A673 (cell line): Measurements from ENCODE around the gene MYO7B. TPM values are rescaled to one million over a fixed set of nuclear protein-coding genes. Genes with fewer than 3 reads are reported as not detected.

Source experiments
- BruUV-seq: library from RNA; stranded (reverse); fragments of 400-500 nt; replicated peaks from 2 replicates; lab custom pipeline; 2021; lab: Mats Ljungman, UMichigan
- CTCF ChIA-PET: fragments of 300-600 bp; sonication (Branson Sonifier 250); formaldehyde crosslinking; loops from one replicate; lab custom pipeline; 2022; ENCODE audit warnings: antibody characterized with exemption; lab: Charles Lee
- POLR2A ChIA-PET: fragments of 300-600 bp; sonication (Branson Sonifier 250); formaldehyde crosslinking; loops from one replicate; lab custom pipeline; 2022; ENCODE audit warnings: antibody characterized with exemption; ENCODE audit not compliant: low non-redundant PET; lab: Charles Lee
- DNase-seq: peaks from one replicate; pipeline ENCODE4 v3.0.0-alpha.2; 2015; ENCODE audit warnings: low spot score
- H3K27ac ChIP-seq: fragments of 200-600 bp; sonication (generic); 2 replicates; pipeline ENCODE4 v1.5.1; 2016; ENCODE audit warnings: mixed run types, low read depth, mild to moderate bottlenecking, mixed read lengths, antibody characterized with exemption, low read length; ENCODE audit not compliant: poor library complexity, severe bottlenecking
- H3K27me3 ChIP-seq: fragments of 200-600 bp; sonication (generic); replicated peaks from 2 replicates; pipeline ENCODE4 v1.6.1; 2017; ENCODE audit warnings: mixed run types, low read depth, mild to moderate bottlenecking, mixed read lengths, antibody characterized with exemption, low read length; ENCODE audit not compliant: insufficient read depth, poor library complexity
- H3K36me3 ChIP-seq: fragments of 200-600 bp; sonication (generic); 2 replicates; pipeline ENCODE4 v1.6.1; 2016; ENCODE audit warnings: mixed run types, mild to moderate bottlenecking, mixed read lengths, antibody characterized with exemption, low read length; ENCODE audit not compliant: insufficient read depth, poor library complexity, severe bottlenecking
- H3K4me1 ChIP-seq: fragments of 200-600 bp; sonication (generic); 2 replicates; pipeline ENCODE4 v1.6.1; 2017; ENCODE audit warnings: mixed run types, mild to moderate bottlenecking, mixed read lengths, antibody characterized with exemption, low read length; ENCODE audit not compliant: insufficient read depth, poor library complexity, severe bottlenecking
- H3K4me3 ChIP-seq: fragments of 200-600 bp; sonication (generic); 2 replicates; pipeline ENCODE4 v1.5.1; 2016; ENCODE audit warnings: low read depth, mixed run types, mild to moderate bottlenecking, mixed read lengths, low read length; ENCODE audit not compliant: poor library complexity, severe bottlenecking
- H3K9me3 ChIP-seq: fragments of 200-600 bp; sonication (generic); 2 replicates; pipeline ENCODE4 v1.6.1; 2016; ENCODE audit warnings: mixed run types, low read depth, mild to moderate bottlenecking, mixed read lengths, antibody characterized with exemption, low read length; ENCODE audit not compliant: poor library complexity, severe bottlenecking
- CTCF ChIP-seq: fragments of 300-800, 200-600 bp; sonication (generic); conservative IDR thresholded peaks from 2 replicates; pipeline ENCODE4 v1.5.1; 2017; ENCODE audit warnings: low read depth, mild to moderate bottlenecking, antibody characterized with exemption, low read length, moderate library complexity, mixed read lengths
- EZH2 ChIP-seq: fragments of 200-600 bp; sonication (generic); IDR thresholded peaks from 2 replicates; pipeline ENCODE4 v1.6.1; 2017; ENCODE audit warnings: borderline replicate concordance, low read depth, mild to moderate bottlenecking, mixed read lengths, antibody characterized with exemption, low read length; ENCODE audit not compliant: poor library complexity, severe bottlenecking
- intact Hi-C: fragments of 100-400 bp; cut with micrococcal nuclease; formaldehyde crosslinking; loops from one replicate; pipeline ENCODE4 v1.10.0; 2022; ENCODE audit not compliant: unreplicated experiment
- total RNA-seq: library from RNA; stranded (reverse); gene quantifications from 2 replicates; pipeline ENCODE4 v1.2.3, GENCODE V29; 2021

Gene MYO7B
- total RNA-seq, 1 experiment from 2014 or later, result 0.24 TPM

- Histone ChIP-seq H3K9me3 (no peaks in the 10 kb centered on the region), H3K36me3 (no peaks in the 10 kb centered on the region), H3K27ac (no peak overlapping the region), H3K4me3 (no peak overlapping the region), H3K4me1 (no peaks in the 10 kb centered on the region), H3K27me3 (no peaks in the 10 kb centered on the region)
- no peak for TF ChIP-seq CTCF
- ChIA-PET CTCF (interaction anchor here (0.7 kb wide), 1 partner anchor 507 kb away, joined by 3 read pairs; no protein-coding TSS in a partner anchor), POLR2A (no interaction called here)
- BruUV-seq, result no TSS peak
- no peak for DNase-seq
- intact Hi-C loops, result no loop called here
Measured at GRCh38 chr2:127575185-127575765, 39.8 kb downstream of the MYO7B start.

- H3K9me3 ChIP-seq, result no peaks in the 10 kb centered on the region
- no peak for TF ChIP-seq CTCF
- no TSS peak for BruUV-seq
- DNase-seq, result no peak
- no peak overlapping the region for H3K4me3 ChIP-seq
- intact Hi-C loops, result no loop called here
- no peaks in the 10 kb centered on the region for H3K27me3 ChIP-seq
- no peaks in the 10 kb centered on the region for H3K4me1 ChIP-seq
- H3K36me3 ChIP-seq, result no peaks in the 10 kb centered on the region
- ChIA-PET CTCF (interaction anchor here (0.7 kb wide), 1 partner anchor 508 kb away, joined by 3 read pairs; no protein-coding TSS in a partner anchor), POLR2A (no interaction called here)
- no peak overlapping the region for H3K27ac ChIP-seq
Measured at GRCh38 chr2:127575941-127576432, 40.5 kb downstream of the MYO7B start.

GRCh38 chr2:127576433-127577207 is 41.1 kb downstream of the MYO7B start:
- no peak for TF ChIP-seq CTCF
- TF ChIP-seq EZH2, result no peak
- POLR2A ChIA-PET, result no interaction called here
- Histone ChIP-seq H3K27ac (no peak overlapping the region), H3K36me3 (no peaks in the 10 kb centered on the region), H3K4me1 (no peaks in the 10 kb centered on the region), H3K9me3 (no peaks in the 10 kb centered on the region), H3K4me3 (no peak overlapping the region), H3K27me3 (no peaks in the 10 kb centered on the region)
- DNase-seq, result no peak
- intact Hi-C loops, result no loop called here
- CTCF ChIA-PET, result no interaction called here
- BruUV-seq, result no TSS peak
